Lung (tissue), 12 donors: ENCODE measurements around the gene MAST4. TPM values are rescaled to one million over a fixed set of nuclear protein-coding genes. Genes with fewer than 3 reads are reported as not detected.

Experiments
- ATAC-seq: fragments of 200-7000 bp; cut with Tn5 transposase; one replicate; pipeline ENCODE4 v1.9.1; 2020; ENCODE audit warnings: moderate number of reproducible peaks; ENCODE audit not compliant: insufficient read depth, low FRiP score
- DNase-seq, 3 donors: peaks; one replicate each; pipeline ENCODE4 v3.0.0-alpha.2; 2013 to 2017
- H3K27ac ChIP-seq, 2 donors: one replicate each; pipeline ENCODE4 v1.5.1; 2013; ENCODE audit warnings: mild to moderate bottlenecking in 2 of 2, moderate library complexity in 2 of 2, control low read depth in 1 of 2, inconsistent platforms in 1 of 2, low read depth in 1 of 2, low read length in 1 of 2
- H3K27me3 ChIP-seq, 3 donors: one replicate each; pipeline ENCODE4 v1.5.1; 2013; ENCODE audit warnings: low read length in 2 of 3; ENCODE audit not compliant: control insufficient read depth in 3 of 3, insufficient read depth in 3 of 3
- H3K36me3 ChIP-seq, 4 donors: one replicate each; pipeline ENCODE4 v1.5.1; 2013; ENCODE audit warnings: low read length in 4 of 4, mild to moderate bottlenecking in 1 of 4, moderate library complexity in 1 of 4; ENCODE audit not compliant: control insufficient read depth in 4 of 4, insufficient read depth in 4 of 4
- H3K4me1 ChIP-seq, 5 donors: one replicate each; pipeline ENCODE4 v1.5.1; 2013; ENCODE audit warnings: low read length in 5 of 5, mild to moderate bottlenecking in 2 of 5, moderate library complexity in 1 of 5; ENCODE audit not compliant: control insufficient read depth in 5 of 5, insufficient read depth in 5 of 5
- H3K4me3 ChIP-seq: one replicate; pipeline ENCODE4 v1.5.1; 2013; ENCODE audit warnings: mild to moderate bottlenecking, control low read depth, moderate library complexity
- H3K9ac ChIP-seq, 2 donors: one replicate each; pipeline ENCODE4 v1.5.1; 2013; ENCODE audit warnings: low read length in 2 of 2, control low read depth in 1 of 2; ENCODE audit not compliant: insufficient read depth in 1 of 2
- H3K9me3 ChIP-seq, 4 donors: one replicate each; pipeline ENCODE4 v1.5.1; 2013; ENCODE audit warnings: low read length in 3 of 4, mild to moderate bottlenecking in 1 of 4, moderate library complexity in 1 of 4; ENCODE audit not compliant: control insufficient read depth in 4 of 4, insufficient read depth in 3 of 4
- WGBS, 2 donors: extraction: QIAGEN DNeasy Blood & Tissue Kit; methylation state at CpG; one replicate each; pipeline ENCODE4 v1.1.7; 2013; 5-methylcytosine and 5-hydroxymethylcytosine counted together
- polyA plus RNA-seq, 2 donors: library from polyadenylated mRNA; stranded (reverse); fragments of 200-250 nt; gene quantifications; one replicate each; pipeline ENCODE4 v1.2.1, GENCODE V29; 2013
- total RNA-seq, 2 donors: library from RNA; depleted of rRNA in 1 of 2; stranded (reverse); fragments of >200 nt in 1 of 2; gene quantifications; one replicate each; pipeline ENCODE4 v1.2.1, GENCODE V29; 2014 to 2021
- TF ChIP-seq, protein P1 (sequence below): IDR thresholded peaks from 2 replicates; pipeline ENCODE4 v1.5.1; 2012; ENCODE audit warnings: mild to moderate bottlenecking; ENCODE audit errors: control extremely low read depth, extremely low read depth
- donor health status: control.
- donor health status: control.
- donor health status: Bipolar disorder and iron deficiency.
- donor health status: healthy.
- donor health status: DM: yes; HTN: yes; CAD: no.

MAST4 gene
- total and polyA plus RNA-seq, 4 donors: 13.9 to 153 (median 46.2) TPM

DNA sequence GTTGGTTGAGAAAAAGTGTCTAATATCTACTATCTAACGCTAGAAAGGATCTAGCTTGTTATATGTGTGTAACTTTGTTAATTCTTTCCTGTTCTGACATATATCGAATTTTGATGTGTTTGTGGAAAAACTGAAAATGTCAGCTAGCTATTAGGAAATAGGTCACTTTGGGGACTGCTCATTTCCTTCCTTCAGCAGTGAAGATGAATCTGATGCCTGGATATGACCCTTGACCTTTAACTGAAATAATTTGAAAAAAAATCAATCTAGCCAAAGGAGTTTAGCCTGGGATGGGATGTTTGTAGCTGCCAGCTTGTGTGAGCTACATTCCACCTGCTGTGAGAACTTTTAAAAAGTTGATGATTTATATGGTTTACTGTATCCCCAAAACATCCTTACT, 533.6 kb downstream of the MAST4 start:
- DNase-seq: no peak
- ATAC-seq: no peak
- Histone ChIP-seq H3K27me3 (no peaks in the 10 kb centered on the region), H3K9me3 (no peaks in the 10 kb centered on the region), H3K36me3 (peaks cover 5 to 27% (median 25%) of the 10 kb centered on the region in 4 donors), H3K27ac (no peak overlapping the region), H3K4me1 (peaks cover 0 to 1% (median 0%) of the 10 kb centered on the region in 5 donors), H3K4me3 (no peak overlapping the region), H3K9ac (no peak overlapping the region)
- 90% methylated on average over 2 of the region's 2 CpGs for WGBS, 2 donors
- TF ChIP-seq, protein P1, sequence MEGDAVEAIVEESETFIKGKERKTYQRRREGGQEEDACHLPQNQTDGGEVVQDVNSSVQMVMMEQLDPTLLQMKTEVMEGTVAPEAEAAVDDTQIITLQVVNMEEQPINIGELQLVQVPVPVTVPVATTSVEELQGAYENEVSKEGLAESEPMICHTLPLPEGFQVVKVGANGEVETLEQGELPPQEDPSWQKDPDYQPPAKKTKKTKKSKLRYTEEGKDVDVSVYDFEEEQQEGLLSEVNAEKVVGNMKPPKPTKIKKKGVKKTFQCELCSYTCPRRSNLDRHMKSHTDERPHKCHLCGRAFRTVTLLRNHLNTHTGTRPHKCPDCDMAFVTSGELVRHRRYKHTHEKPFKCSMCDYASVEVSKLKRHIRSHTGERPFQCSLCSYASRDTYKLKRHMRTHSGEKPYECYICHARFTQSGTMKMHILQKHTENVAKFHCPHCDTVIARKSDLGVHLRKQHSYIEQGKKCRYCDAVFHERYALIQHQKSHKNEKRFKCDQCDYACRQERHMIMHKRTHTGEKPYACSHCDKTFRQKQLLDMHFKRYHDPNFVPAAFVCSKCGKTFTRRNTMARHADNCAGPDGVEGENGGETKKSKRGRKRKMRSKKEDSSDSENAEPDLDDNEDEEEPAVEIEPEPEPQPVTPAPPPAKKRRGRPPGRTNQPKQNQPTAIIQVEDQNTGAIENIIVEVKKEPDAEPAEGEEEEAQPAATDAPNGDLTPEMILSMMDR: no peak

DNA sequence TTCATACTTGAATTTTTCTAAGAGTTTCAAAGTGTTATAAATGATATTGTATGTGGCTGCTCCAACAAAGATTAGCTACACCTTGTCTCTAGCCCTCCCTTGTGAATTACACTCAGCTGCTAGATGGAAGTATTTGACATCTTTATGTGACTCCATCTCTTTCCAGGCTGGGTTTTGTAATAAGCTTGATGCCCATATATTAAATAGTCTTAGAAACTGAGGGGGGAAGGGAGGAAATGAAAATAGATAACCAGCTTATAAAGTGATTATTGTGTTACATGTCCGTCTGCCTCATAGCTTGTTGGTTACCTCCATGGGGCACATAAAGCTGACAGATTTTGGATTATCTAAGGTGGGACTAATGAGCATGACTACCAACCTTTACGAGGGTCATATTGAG, 537.0 kb downstream of the MAST4 start:
- Histone ChIP-seq H3K4me1 (peaks cover 0 to 18% (median 11%) of the 10 kb centered on the region in 5 donors), H3K27me3 (no peaks in the 10 kb centered on the region), H3K27ac (no peak overlapping the region), H3K9ac (no peak overlapping the region), H3K36me3 (peaks cover 8 to 39% (median 33%) of the 10 kb centered on the region in 4 donors), H3K4me3 (no peak overlapping the region), H3K9me3 (no peaks in the 10 kb centered on the region)
- WGBS, 2 donors: 47 to 48% methylated on average over 2 of the region's 2 CpGs
- TF ChIP-seq, protein P1: no peak
- DNase-seq (no peak), ATAC-seq (no peak)

DNA sequence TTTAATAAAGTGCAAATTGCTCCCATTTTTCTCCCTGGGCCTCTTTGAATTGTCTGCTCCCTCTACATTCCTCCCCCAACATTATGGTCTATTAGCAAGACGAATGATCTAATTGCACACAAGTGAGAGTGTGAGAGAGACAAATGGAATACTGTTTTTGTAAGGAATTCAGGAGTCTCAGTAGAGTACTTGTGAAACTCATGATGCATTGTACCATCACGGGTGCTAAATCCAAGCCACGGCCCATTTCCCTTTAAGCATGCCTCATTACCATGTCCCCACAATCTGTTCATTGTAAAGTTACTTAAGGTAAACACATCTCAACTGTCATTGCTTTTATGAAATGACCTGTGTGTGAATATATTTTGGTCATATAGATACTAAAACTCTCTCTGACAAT, 537.6 kb downstream of the MAST4 start:
- Histone ChIP-seq H3K36me3 (peaks cover 8 to 39% (median 33%) of the 10 kb centered on the region in 4 donors), H3K27me3 (no peaks in the 10 kb centered on the region), H3K9ac (no peak overlapping the region), H3K9me3 (no peaks in the 10 kb centered on the region), H3K27ac (no peak overlapping the region), H3K4me1 (peaks cover 0 to 18% (median 11%) of the 10 kb centered on the region in 5 donors), H3K4me3 (no peak overlapping the region)
- ATAC-seq: no peak
- DNase-seq: no peak
- 85 to 92% methylated on average over 3 of the region's 3 CpGs for WGBS, 2 donors
- TF ChIP-seq, protein P1: no peak
